HCT116 (cell line): ENCODE measurements around the gene GNG7. TPM values are rescaled to one million over a fixed set of nuclear protein-coding genes. Genes with fewer than 3 reads are reported as not detected.

ENCODE experiments used
- ATAC-seq: fragments of 200-7000 bp; cut with Tn5 transposase; 2 replicates; pipeline ENCODE4 v1.9.1; 2020; ENCODE audit warnings: mild to moderate bottlenecking, moderate library complexity
- BruUV-seq: library from RNA; stranded (reverse); fragments of 400-500 nt; replicated peaks from 2 replicates; lab custom pipeline; 2021; lab: Mats Ljungman, UMichigan
- CTCF ChIA-PET: fragments of 300-600 bp; sonication (Branson Sonifier 250); formaldehyde crosslinking; loops from one replicate; lab custom pipeline; 2021; ENCODE audit warnings: antibody characterized with exemption; lab: Charles Lee
- POLR2A ChIA-PET: fragments of 300-600, 350-600 bp; sonication (Branson Sonifier 250); formaldehyde crosslinking; loops from one replicate; lab custom pipeline; 2021; ENCODE audit warnings: antibody characterized with exemption; lab: Charles Lee
- RAD21 ChIA-PET, 2 experiments: fragments of 300-600 bp; sonication (Branson Sonifier 250); formaldehyde crosslinking; loops; one replicate each; lab custom pipeline; 2023; ENCODE audit warnings: low total read pairs in 2 of 2; ENCODE audit not compliant: uncharacterized antibody in 2 of 2, unreplicated experiment in 2 of 2, low non-redundant PET in 1 of 2; lab: Charles Lee
- DNase-seq: peaks from one replicate; pipeline ENCODE4 v3.0.0-alpha.2; 2010; ENCODE audit warnings: low read depth, low spot score
- H2AFZ ChIP-seq: fragments of 200-600 bp; shearing (Covaris generic), sonication (generic); 2 replicates; pipeline ENCODE4 v1.6.1; 2017; ENCODE audit warnings: low read depth, mixed run types, mixed read lengths, antibody characterized with exemption, low read length; ENCODE audit not compliant: poor library complexity, severe bottlenecking
- H3K27ac ChIP-seq: 2 replicates; pipeline ENCODE4 v1.5.1; 2012; ENCODE audit warnings: low read depth, low read length
- H3K27me3 ChIP-seq: fragments of 200-600 bp; sonication (generic); 2 replicates; pipeline ENCODE4 v1.6.1; 2016; ENCODE audit warnings: mixed run types, low read length, mixed read lengths; ENCODE audit not compliant: insufficient read depth
- H3K36me3 ChIP-seq, 2 experiments: fragments of 200-500 bp in 1 of 2; fragments of 200-600 bp in 1 of 2; sonication (Bioruptor generic) in 1 of 2; sonication (generic) in 1 of 2; 2 replicates each; pipeline versions ENCODE4 v1.5.1 to v1.6.1; 2014 to 2016; ENCODE audit warnings: low read length in 2 of 2, inconsistent platforms in 1 of 2, mixed read lengths in 1 of 2, mixed run types in 1 of 2; ENCODE audit not compliant: insufficient read depth in 2 of 2, control insufficient read depth in 1 of 2
- H3K4me1 ChIP-seq, 2 experiments: fragments of 200-600 bp in 1 of 2; sonication (generic) in 1 of 2; 2 replicates each; pipeline versions ENCODE4 v1.5.1 to v1.6.1; 2012 to 2017; ENCODE audit warnings: low read length in 2 of 2, inconsistent platforms in 1 of 2, mild to moderate bottlenecking in 1 of 2, mixed read lengths in 1 of 2, mixed run types in 1 of 2, moderate library complexity in 1 of 2; ENCODE audit not compliant: insufficient read depth in 2 of 2, control insufficient read depth in 1 of 2
- H3K4me2 ChIP-seq: fragments of 200-600 bp; sonication (generic); 2 replicates; pipeline ENCODE4 v1.6.1; 2017; ENCODE audit warnings: mixed run types, low read length, mixed read lengths
- H3K4me3 ChIP-seq, 2 experiments: fragments of 200-600 bp in 1 of 2; sonication (generic) in 1 of 2; replicated peaks in 1 of 2; 2 replicates each; pipeline ENCODE4 v1.5.1; 2011 to 2016; ENCODE audit warnings: low read length in 2 of 2, control low read depth in 1 of 2, low read depth in 1 of 2, mild to moderate bottlenecking in 1 of 2, mixed read lengths in 1 of 2, mixed run types in 1 of 2
- H3K79me2 ChIP-seq: fragments of 200-600 bp; sonication (generic); 2 replicates; pipeline ENCODE4 v1.6.1; 2017; ENCODE audit warnings: mild to moderate bottlenecking, mixed run types, low read length, moderate library complexity, mixed read lengths; ENCODE audit not compliant: insufficient read depth
- H3K9ac ChIP-seq: fragments of 200-600 bp; sonication (generic); 2 replicates; pipeline ENCODE4 v1.6.1; 2016; ENCODE audit warnings: low read length, mixed read lengths
- H3K9me2 ChIP-seq: fragments of 200-600 bp; sonication (generic), shearing (Covaris generic); 2 replicates; pipeline ENCODE4 v1.6.1; 2017; ENCODE audit warnings: mixed run types, mild to moderate bottlenecking, moderate library complexity; ENCODE audit not compliant: insufficient read depth
- H3K9me3 ChIP-seq, 2 experiments: fragments of 200-500 bp in 1 of 2; fragments of 200-600 bp in 1 of 2; sonication (Bioruptor generic) in 1 of 2; sonication (generic) in 1 of 2; 2 replicates each; pipeline ENCODE4 v1.6.1; 2014 to 2017; ENCODE audit warnings: low read length in 2 of 2, mixed read lengths in 2 of 2, inconsistent platforms in 1 of 2, low read depth in 1 of 2, mild to moderate bottlenecking in 1 of 2, mixed run types in 1 of 2, moderate library complexity in 1 of 2; ENCODE audit not compliant: control insufficient read depth in 1 of 2, insufficient read depth in 1 of 2
- H4K20me1 ChIP-seq: fragments of 200-600 bp; sonication (generic), shearing (Covaris generic); 2 replicates; pipeline ENCODE4 v1.6.1; 2017; ENCODE audit warnings: mixed run types, mild to moderate bottlenecking, moderate library complexity; ENCODE audit not compliant: insufficient read depth
- CBX3 ChIP-seq: IDR thresholded peaks from 2 replicates; pipeline ENCODE4 v1.6.1; 2012; ENCODE audit warnings: low read depth
- CEBPB ChIP-seq: IDR thresholded peaks from 2 replicates; pipeline ENCODE4 v1.6.1; 2012; ENCODE audit warnings: low read depth
- EGR1 ChIP-seq: IDR thresholded peaks from 2 replicates; pipeline ENCODE4 v1.6.1; 2012; ENCODE audit warnings: low read depth
- ELF1 ChIP-seq: IDR thresholded peaks from 2 replicates; pipeline ENCODE4 v1.6.1; 2012; ENCODE audit warnings: low read depth, borderline replicate concordance
- SP1 ChIP-seq: IDR thresholded peaks from 2 replicates; pipeline ENCODE4 v1.6.1; 2012; ENCODE audit warnings: low read depth
- SRF ChIP-seq: IDR thresholded peaks from 2 replicates; pipeline ENCODE4 v1.6.1; 2012; ENCODE audit warnings: low read depth
- TCF7L2 ChIP-seq: IDR thresholded peaks from 2 replicates; pipeline ENCODE4 v1.7.0; 2011; ENCODE audit warnings: borderline replicate concordance, inconsistent platforms; ENCODE audit not compliant: insufficient read depth, insufficient read length; ENCODE audit errors: extremely low read depth
- YY1 ChIP-seq: IDR thresholded peaks from 2 replicates; pipeline ENCODE4 v1.6.1; 2011; ENCODE audit warnings: low read length, low read depth, moderate library complexity, mild to moderate bottlenecking; ENCODE audit not compliant: insufficient replicate concordance; ENCODE audit errors: extremely low read depth
- intact Hi-C: fragments of 100-400 bp; cut with micrococcal nuclease; formaldehyde crosslinking; loops from 2 replicates; pipeline ENCODE4 v1.10.0; 2022
- total RNA-seq: library from RNA; stranded (reverse); gene quantifications from one replicate; pipeline ENCODE4 v1.2.1, GENCODE V29; 2021; ENCODE audit not compliant: unreplicated experiment
- TF ChIP-seq, protein P1 (sequence below), 3 experiments: fragments of 200-600 bp in 1 of 3; sonication (generic) in 1 of 3; IDR thresholded peaks in 2 of 3; conservative IDR thresholded peaks in 1 of 3; 2 replicates each; pipeline ENCODE4 v1.5.1; 2012 to 2017; ENCODE audit warnings: low read depth in 2 of 3, low read length in 2 of 3, antibody characterized with exemption in 1 of 3, borderline replicate concordance in 1 of 3, control low read depth in 1 of 3, mild to moderate bottlenecking in 1 of 3, mixed read lengths in 1 of 3, mixed run types in 1 of 3, moderate library complexity in 1 of 3; ENCODE audit not compliant: insufficient read depth in 1 of 3
- TF ChIP-seq, protein P2 (sequence below): IDR thresholded peaks from 2 replicates; pipeline ENCODE4 v1.6.1; 2011; ENCODE audit warnings: mild to moderate bottlenecking, low read length, moderate library complexity; ENCODE audit not compliant: insufficient replicate concordance; ENCODE audit errors: extremely low read depth

GNG7 gene
- total RNA-seq, 1 experiment from 2014 or later, result 11.3 TPM

DNA sequence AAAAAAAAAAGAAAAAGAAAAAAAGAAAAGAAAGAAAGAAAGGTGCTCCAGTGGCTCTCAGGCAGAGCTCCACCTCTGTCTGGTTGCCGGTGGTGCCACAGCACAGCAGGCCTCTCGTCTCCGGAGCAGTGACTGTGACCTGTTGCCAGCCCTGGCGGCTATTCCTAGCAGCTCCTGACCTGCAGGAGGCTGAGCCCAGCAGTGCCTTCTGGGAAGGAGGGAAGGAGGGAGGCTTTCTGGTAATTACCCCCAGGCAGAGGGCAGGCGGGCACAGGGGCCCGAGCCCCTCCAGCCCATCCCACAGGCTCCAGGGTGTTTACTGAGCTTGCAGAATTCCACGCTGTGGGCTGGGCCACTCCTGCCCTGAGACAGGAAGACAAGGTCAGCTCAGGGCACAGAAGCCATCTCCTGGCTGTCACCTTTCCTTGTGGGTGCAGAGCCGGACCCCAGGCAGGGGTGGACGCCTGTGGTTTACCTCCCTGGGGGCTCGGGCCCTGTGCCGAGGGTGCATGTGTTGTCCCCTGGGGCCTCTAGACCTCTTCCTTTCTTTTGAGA is 77.9 kb downstream of the GNG7 start:
- intact Hi-C loops, result no loop called here
- Histone ChIP-seq H3K27ac (peak overlapping the region; percentile 28), H3K9me3 (peaks cover 0 to 16% of the 10 kb centered on the region in 2 experiments; a peak in 1 of 4 replicates), H3K9ac (peak overlapping the region; percentile 27; the same call in 1 of the 2 replicates), H3K79me2 (no peaks in the 10 kb centered on the region), H3K4me1 (peaks cover 41 to 52% of the 10 kb centered on the region in 2 experiments), H4K20me1 (no peaks in the 10 kb centered on the region), H2AFZ (no peak overlapping the region), H3K4me3 (no peak overlapping the region), H3K4me2 (peak overlapping the region; percentile 51), H3K36me3 (no peaks in the 10 kb centered on the region), H3K27me3 (no peaks in the 10 kb centered on the region), H3K9me2 (no peaks in the 10 kb centered on the region)
- DNase-seq (no peak), ATAC-seq (peak; percentile 71)
- ChIA-PET CTCF (interaction anchor here (0.7 to 1.5 kb wide), 5 partner anchors 9 to 151 kb away, joined by 3 to 8 read pairs (median 6); no protein-coding TSS in a partner anchor), RAD21 (interaction anchor here (0.6 to 1.2 kb wide), 4 partner anchors 24 to 154 kb away, joined by 3 to 4 read pairs (median 4); no protein-coding TSS in a partner anchor), POLR2A (interaction anchor here (0.5 to 4.2 kb wide), 2 partner anchors 149 to 158 kb away, joined by 4 to 29 read pairs; partner anchors contain the start of gene GADD45B)
- no peak for TF ChIP-seq CBX3
- TF ChIP-seq, protein P1, sequence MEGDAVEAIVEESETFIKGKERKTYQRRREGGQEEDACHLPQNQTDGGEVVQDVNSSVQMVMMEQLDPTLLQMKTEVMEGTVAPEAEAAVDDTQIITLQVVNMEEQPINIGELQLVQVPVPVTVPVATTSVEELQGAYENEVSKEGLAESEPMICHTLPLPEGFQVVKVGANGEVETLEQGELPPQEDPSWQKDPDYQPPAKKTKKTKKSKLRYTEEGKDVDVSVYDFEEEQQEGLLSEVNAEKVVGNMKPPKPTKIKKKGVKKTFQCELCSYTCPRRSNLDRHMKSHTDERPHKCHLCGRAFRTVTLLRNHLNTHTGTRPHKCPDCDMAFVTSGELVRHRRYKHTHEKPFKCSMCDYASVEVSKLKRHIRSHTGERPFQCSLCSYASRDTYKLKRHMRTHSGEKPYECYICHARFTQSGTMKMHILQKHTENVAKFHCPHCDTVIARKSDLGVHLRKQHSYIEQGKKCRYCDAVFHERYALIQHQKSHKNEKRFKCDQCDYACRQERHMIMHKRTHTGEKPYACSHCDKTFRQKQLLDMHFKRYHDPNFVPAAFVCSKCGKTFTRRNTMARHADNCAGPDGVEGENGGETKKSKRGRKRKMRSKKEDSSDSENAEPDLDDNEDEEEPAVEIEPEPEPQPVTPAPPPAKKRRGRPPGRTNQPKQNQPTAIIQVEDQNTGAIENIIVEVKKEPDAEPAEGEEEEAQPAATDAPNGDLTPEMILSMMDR (IDR thresholded peaks at IDR 0.05 in 2 of 3, conservative IDR thresholded peaks at IDR 0.05 in 1 of 3; ENCODE audit: borderline replicate concordance in 1 of 3, insufficient read depth in 1 of 3, low read depth in 2 of 3, low read length in 2 of 3), result peak in 2 of 3 experiments; percentile 14 to 27; a peak in 3 of 6 replicates
- no peak for TF ChIP-seq SP1
- no TSS peak for BruUV-seq

DNA sequence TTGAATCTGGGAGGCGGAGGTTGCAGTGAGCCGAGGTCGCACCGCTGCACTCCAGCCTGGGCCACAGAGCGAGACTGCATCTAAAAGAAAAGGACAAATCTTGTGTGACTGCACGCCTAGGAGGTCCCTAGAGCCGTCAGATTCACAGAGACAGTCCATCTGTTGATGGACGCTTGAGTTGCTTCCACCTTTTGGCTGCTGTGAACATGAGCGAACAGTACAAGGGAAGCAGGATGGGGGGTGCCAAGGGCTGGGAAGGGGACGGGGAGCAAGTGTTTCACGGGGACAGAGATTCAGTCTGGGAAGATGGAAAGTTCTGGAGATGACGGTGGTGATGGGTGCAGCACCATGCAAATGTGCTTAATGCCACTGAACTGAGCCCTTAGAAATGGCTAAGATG is 78.7 kb downstream of the GNG7 start:
- ATAC-seq (no peak), DNase-seq (no peak)
- Histone ChIP-seq H3K4me3 (no peak overlapping the region), H3K9me2 (no peaks in the 10 kb centered on the region), H3K4me2 (peak overlapping the region; percentile 51; the same call in 1 of the 2 replicates), H2AFZ (no peak overlapping the region), H3K9ac (no peak overlapping the region), H3K4me1 (peaks cover 49 to 61% of the 10 kb centered on the region in 2 experiments), H3K36me3 (no peaks in the 10 kb centered on the region), H3K27ac (no peak overlapping the region; the same call in 1 of the 2 replicates), H3K27me3 (no peaks in the 10 kb centered on the region), H3K9me3 (peaks cover 0 to 11% of the 10 kb centered on the region in 2 experiments; a peak in 1 of 4 replicates), H4K20me1 (no peaks in the 10 kb centered on the region), H3K79me2 (no peaks in the 10 kb centered on the region)
- intact Hi-C loops, result no loop called here
- POLR2A ChIA-PET, result interaction anchor here (0.5 to 4.2 kb wide), 2 partner anchors 148 to 158 kb away, joined by 4 to 29 read pairs; partner anchors contain the start of gene GADD45B
- RAD21 ChIA-PET, result interaction anchor here (0.9 to 1.2 kb wide), 2 partner anchors 25 to 138 kb away, joined by 3 read pairs; no protein-coding TSS in a partner anchor
- CTCF ChIA-PET, result interaction anchor here (1.3 to 1.5 kb wide), 2 partner anchors 10 to 150 kb away, joined by 3 to 6 read pairs; no protein-coding TSS in a partner anchor
- no TSS peak for BruUV-seq
- TF ChIP-seq SRF (no peak), TCF7L2 (no peak), EGR1 (no peak), ELF1 (no peak), YY1 (no peak), CEBPB (no peak)
- TF ChIP-seq, protein P2, sequence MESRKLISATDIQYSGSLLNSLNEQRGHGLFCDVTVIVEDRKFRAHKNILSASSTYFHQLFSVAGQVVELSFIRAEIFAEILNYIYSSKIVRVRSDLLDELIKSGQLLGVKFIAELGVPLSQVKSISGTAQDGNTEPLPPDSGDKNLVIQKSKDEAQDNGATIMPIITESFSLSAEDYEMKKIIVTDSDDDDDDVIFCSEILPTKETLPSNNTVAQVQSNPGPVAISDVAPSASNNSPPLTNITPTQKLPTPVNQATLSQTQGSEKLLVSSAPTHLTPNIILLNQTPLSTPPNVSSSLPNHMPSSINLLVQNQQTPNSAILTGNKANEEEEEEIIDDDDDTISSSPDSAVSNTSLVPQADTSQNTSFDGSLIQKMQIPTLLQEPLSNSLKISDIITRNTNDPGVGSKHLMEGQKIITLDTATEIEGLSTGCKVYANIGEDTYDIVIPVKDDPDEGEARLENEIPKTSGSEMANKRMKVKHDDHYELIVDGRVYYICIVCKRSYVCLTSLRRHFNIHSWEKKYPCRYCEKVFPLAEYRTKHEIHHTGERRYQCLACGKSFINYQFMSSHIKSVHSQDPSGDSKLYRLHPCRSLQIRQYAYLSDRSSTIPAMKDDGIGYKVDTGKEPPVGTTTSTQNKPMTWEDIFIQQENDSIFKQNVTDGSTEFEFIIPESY, result no peak
- TF ChIP-seq, protein P1 (IDR thresholded peaks at IDR 0.05 in 2 of 3, conservative IDR thresholded peaks at IDR 0.05 in 1 of 3; ENCODE audit: borderline replicate concordance in 1 of 3, insufficient read depth in 1 of 3, low read depth in 2 of 3, low read length in 2 of 3), result no peak
